Gastroesophageal sphincter (tissue), 3 donors: Measurements from ENCODE around the gene TTC7B.

Experiments
- EP300 ChIP-seq: sonication (generic); formaldehyde crosslinking; IDR thresholded peaks from one replicate; pipeline ENCODE4 v1.6.1; 2017; ENCODE audit warnings: antibody characterized with exemption, mild to moderate bottlenecking
- POLR2A ChIP-seq, 2 donors: fragments of 450-650 bp; IDR thresholded peaks; one replicate each; pipeline ENCODE4 v1.6.1; 2017; ENCODE audit warnings: antibody characterized with exemption in 2 of 2, mild to moderate bottlenecking in 2 of 2, moderate library complexity in 1 of 2
- POLR2AphosphoS5 ChIP-seq: sonication (generic); formaldehyde crosslinking; IDR thresholded peaks from one replicate; pipeline ENCODE4 v1.6.1; 2017; ENCODE audit warnings: antibody characterized with exemption
- TF ChIP-seq, protein P1 (sequence below), 4 experiments: fragments of 200-600 bp in 2 of 4; fragments of 450-650 bp in 2 of 4; sonication (generic) in 1 of 4; IDR thresholded peaks; one replicate each; pipeline ENCODE4 v1.5.1; 2017 to 2019; ENCODE audit warnings: antibody characterized with exemption in 4 of 4, mild to moderate bottlenecking in 2 of 4, moderate library complexity in 2 of 4

DNA sequence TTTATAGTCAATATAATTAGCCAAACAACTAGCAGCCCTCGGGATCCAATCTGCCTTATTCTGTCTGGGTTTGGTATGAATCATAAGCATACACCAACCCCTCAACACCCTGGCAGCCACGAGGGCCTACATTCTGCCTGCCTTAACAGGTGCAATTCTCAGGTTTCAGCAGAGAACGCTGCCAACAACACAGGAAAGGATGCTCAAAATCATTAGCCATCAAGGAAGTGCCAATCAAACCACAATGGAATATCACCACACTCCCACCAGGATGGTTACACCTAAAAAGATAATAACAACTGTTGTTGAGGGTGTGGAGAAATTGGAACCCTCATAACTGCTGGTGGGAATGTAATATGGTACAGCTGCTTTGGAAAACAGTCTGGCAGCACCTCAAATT is 122.8 kb downstream of the TTC7B start:
- TF ChIP-seq, protein P1, sequence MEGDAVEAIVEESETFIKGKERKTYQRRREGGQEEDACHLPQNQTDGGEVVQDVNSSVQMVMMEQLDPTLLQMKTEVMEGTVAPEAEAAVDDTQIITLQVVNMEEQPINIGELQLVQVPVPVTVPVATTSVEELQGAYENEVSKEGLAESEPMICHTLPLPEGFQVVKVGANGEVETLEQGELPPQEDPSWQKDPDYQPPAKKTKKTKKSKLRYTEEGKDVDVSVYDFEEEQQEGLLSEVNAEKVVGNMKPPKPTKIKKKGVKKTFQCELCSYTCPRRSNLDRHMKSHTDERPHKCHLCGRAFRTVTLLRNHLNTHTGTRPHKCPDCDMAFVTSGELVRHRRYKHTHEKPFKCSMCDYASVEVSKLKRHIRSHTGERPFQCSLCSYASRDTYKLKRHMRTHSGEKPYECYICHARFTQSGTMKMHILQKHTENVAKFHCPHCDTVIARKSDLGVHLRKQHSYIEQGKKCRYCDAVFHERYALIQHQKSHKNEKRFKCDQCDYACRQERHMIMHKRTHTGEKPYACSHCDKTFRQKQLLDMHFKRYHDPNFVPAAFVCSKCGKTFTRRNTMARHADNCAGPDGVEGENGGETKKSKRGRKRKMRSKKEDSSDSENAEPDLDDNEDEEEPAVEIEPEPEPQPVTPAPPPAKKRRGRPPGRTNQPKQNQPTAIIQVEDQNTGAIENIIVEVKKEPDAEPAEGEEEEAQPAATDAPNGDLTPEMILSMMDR (IDR thresholded peaks at IDR 0.05): no peak
- no peak for TF ChIP-seq EP300
- no peak for TF ChIP-seq POLR2A (IDR thresholded peaks at IDR 0.05)
- TF ChIP-seq POLR2AphosphoS5: no peak
